HG03064 (cell line): ENCODE measurements around the gene DNAJA4.
"Not testable (repeated sequence)": the region's sequence is repeated elsewhere in the genome, so short reads cannot be mapped to it uniquely, and the experiment has no call there.

ENCODE experiments used
- ATAC-seq: cut with Tn5 transposase; IDR thresholded peaks from one replicate; pipeline ENCODE4 v1.9.1; 2021; ENCODE audit warnings: low read depth; ENCODE audit not compliant: unreplicated experiment

DNAJA4 gene

DNA sequence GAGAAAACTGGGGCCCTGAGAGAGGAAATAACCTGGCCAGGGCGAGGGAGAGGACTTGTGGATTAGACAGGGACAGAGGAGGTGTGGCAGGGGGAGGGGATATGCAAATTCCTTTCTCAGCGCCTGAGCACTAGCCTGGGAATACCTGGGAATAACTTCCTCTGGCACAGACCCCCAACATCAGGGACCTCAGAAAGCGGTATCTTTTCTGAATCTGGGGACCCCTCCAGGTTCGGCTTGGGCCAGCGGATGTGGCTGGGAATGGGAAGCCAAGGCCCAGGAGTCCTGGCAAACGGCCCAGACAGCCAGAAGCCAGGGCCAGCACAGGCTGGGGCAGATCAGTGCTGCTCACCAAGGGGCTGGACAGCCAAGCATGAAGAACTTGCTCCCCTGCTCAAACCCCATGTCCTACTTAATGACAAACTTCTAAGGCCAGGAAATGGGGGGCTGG lies 20.8 kb upstream of the DNAJA4 start:
- no peak for ATAC-seq

DNA sequence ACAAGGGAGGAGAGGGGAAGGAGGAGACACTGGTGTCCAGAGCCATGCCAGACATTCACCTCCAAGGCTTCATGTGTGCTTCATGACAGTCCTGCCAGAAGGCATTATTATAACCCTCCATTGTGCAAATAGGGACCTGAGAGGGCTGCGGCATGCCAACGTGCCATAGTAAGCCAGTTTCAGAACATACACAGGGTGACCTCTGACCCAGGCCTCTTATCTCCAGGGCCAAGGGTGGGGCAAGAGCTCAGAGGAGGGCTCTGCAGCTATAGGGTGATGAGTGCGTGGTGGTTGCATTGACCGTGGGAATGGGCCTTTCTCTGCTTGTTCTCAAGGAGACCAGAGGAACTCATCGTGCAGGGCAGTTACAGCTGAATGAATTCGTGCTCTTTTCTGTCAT lies 20.3 kb upstream of the DNAJA4 start:
- no peak for ATAC-seq

DNA sequence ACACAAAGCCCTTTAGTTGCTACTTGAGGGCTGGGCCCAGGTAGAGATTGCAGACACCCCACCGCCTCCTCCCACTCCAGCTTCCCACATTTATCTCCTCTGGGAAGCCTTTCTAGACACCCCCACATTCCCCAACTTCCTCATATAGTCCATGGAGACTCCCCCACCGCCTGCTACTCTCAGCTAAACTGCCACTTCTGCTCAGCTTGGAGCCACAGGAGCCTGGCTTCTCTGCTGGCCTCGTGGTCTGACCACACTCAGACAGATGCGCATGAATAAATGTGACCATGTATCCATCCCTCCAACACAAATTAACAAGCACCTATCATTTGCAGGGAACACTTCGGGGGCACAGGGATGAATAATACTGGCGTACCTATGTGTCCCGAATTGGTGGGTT lies 19.5 kb upstream of the DNAJA4 start:
- no peak for ATAC-seq

DNA sequence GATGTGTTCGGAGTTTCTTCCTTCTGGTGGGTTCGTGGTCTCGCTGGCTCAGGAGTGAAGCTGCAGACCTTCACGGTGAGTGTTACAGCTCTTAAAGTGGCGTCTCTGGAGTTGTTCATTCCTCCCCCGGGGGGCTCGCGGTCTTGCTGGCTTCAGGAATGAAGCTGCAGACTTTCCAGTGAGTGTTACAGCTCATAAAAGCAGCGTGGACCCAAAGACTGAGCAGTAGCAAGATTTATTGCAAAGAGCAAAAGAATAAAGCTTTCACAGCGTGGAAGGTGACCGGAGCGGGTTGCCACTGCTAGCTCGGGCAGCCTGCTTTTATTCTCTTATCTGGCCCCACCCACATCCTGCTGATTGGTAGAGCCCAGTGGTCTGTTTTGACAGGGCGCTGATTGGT lies 19.0 kb upstream of the DNAJA4 start:
- not testable (repeated sequence) for ATAC-seq

DNA sequence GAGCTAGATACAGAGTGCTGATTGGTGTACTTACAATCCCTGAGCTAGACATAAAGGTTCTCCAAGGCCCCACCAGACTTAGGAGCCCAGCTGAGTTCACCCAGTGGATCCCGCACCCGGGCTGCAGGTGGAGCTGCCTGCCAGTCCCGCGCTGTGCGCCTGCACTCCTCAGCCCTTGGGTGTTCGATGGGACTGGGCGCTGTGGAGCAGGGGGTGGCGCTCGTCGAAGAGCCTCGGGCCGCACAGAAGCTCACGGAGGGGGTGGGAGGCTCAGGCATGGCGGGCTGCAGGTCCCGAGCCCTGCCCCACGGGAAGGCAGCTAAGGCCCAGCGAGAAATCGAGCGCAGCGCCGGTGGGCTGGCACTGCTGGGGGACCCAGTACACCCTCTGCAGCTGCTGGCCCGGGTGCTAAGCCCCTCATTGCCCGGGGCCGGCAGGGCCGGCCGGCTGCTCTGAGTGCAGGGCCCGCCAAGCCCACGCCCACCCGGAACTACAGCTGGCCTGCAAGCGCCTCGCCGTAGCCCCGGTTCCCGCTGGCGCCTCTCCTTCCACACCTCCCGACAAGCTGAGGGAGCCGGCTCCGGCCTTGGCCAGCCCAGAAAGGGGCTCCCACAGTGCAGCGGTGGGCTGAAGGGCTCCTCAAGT lies 18.3 kb upstream of the DNAJA4 start:
- not testable (repeated sequence) for ATAC-seq

DNA sequence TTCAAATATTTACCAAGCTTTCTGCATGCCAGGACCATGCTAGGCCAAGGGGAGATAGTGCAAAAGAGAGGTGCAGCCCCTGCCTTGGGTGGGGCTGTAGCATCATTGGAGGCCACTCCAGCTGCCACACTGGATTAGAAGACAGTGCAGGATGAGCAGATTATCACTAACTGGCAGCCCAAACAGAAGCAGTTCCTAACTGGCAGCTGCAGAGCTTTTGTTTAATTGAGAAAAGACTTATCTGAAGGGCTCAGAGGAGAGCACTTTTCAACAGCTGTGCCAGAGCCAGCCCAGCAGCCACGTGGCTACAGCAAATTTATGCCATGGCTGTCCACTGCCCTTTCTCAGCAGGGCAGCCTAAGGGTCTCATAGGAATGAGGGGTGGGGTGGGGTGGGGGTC lies 16.5 kb upstream of the DNAJA4 start:
- no peak for ATAC-seq

DNA sequence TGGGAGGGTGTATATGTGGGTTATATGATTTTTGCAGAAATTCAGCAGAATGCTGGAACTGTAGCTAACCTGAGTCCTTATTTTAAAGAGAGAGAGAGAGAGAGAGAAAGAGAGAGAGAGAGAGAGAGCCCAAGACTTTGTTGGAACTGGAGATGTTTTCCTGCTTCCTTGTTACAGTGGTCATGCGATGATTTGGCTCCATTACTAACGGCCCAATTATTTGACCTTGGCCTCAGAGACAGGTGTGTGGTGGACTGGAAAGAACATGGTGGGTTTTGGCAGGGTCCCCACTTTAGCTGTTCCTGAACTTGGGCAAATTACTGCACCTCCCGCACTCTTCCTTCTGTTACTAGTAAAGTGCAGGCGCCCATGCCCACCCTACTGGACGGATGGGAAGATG lies 15.2 kb upstream of the DNAJA4 start:
- no peak for ATAC-seq

DNA sequence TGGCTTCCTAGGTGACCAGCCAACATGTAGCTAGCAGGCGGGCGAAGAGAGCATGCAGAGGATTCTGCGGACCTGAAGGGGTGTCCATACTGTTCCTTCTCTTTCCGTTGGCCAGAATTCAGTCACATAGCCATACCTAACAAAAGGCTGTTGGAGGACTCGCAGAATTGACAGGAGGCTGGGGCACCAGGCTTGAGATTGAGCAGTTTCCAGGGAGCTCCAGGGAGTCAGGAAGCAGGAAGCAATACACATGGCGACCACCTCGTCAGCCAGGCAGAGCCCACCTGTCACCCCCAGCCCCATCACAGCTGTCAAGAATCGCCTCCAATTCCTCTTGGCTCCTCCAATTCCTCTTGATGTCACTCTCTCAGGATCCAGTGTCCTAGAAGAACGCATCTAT lies 13.2 kb upstream of the DNAJA4 start:
- no peak for ATAC-seq

DNA sequence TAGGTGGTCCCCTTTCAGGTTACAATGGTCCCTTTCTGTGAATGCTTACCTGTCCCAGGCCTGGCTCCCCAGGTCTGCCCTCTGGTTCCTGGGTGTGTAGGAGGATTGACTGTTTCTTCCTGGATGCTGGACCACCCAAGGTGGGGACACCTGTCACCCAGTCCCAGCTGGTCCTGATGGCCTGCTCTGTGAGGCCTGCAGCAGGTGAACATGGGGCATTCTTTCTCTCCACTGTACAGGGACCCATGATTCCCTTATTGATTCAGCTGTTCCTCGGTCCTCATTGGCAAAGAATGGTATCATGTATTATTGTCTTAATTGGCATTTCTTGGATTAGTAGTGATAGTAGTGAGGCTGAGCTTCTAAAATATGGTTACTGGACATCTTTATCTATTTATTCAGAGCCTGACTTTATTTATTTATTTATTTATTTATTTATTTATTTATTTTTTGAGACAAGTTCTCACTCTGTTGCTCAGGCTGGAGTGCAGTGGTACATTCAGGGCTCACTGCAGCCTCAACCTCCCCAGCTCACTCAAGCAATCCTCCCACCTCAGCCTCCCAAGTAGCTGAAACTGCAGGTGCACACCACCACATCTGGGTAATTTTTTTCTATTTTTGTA lies 8.8 kb upstream of the DNAJA4 start:
- no peak for ATAC-seq

DNA sequence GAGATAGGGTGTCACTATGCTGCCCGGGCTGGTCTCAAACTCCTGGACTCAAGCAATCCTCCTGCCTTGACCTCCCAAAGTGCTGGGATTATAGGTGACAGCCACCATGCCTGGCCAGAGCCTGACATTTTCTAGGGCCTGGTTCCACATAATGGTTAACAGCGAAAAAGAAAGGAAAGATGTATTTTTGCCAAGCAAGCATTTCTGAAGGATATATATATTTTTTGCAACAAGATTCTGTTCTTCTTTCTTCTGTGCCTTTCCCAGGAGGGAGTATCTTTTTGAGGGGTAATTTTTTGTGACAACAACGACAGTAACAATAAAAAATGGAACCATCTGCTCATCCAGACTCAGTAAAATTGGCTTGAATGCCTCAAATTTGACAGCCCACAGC lies 8.3 kb upstream of the DNAJA4 start:
- no peak for ATAC-seq

DNA sequence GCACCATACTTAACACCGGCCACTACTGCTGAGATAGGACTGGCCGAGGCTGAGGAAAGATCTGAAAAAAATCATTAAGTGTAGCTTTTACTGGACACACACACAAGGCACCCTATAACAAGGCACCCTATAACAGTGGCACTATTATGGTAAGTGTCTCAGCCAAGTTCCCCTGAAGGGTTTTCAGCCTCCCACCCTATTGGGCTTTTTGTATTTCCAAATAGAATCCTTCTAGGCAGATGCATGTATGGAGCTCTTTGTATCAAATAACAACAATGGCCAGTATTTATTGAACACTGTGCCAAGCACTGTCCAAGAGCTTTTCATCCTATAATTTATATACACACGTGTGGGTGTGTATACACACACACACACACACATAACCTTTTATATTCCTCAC lies 6.7 kb upstream of the DNAJA4 start:
- no peak for ATAC-seq

DNA sequence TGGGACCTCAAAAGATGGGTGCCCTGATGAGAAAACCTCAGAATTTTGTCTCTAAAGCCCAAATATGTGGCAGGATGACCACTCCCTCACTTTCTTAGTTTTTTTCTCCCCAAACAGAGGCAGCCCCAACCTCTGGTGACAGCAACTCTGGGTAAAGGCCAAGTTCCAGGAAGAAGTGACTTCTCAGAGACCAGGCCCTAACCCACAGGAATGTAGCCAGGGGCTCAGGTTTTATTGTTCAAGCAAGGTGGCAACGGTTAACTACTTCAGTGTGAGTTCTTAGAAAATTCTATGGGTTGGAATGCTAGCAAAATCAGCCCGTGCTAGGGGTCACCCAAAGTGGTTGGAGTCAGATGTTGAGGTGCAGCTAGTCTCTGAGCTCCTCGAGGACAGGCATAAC lies 5.1 kb upstream of the DNAJA4 start:
- ATAC-seq, result no peak

DNA sequence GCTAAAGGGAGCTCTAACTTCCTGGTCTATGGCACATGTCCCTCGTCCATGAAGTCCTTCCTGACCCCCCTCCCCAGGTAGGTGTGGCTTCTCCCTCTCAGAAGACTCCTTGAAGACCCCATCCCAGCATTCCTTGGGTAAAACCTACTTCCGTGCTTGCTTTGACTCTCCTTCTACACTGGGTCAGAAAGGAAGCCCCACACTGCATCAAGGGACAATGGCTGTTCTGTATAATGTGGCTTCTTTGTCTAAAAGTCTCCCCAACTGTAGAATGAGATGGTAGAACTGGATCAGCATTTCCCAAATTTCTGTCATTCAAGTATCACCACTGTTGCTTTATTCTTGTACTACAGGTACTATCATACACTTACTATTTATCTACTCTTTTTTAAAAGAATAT lies 3.9 kb upstream of the DNAJA4 start:
- ATAC-seq, result no peak

DNA sequence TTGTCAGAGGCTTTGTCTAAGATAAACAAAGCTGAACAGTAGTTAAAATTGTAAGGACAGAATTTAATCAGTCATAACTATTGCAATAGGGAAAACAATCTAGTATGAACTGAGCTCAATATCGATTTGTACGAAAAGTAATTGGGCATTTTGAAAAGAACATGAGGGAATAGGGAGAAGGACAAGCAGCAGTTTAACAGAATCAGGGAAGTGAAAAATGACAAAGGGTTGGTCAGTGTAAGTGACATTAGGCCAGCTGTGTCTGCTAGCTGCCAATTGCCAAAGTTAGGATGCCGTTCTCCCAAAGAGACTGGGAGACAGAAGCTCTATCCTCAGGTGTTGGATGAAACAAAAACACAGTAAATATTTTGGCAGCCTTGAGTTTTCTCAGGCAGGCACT lies 3.3 kb upstream of the DNAJA4 start:
- no peak for ATAC-seq

DNA sequence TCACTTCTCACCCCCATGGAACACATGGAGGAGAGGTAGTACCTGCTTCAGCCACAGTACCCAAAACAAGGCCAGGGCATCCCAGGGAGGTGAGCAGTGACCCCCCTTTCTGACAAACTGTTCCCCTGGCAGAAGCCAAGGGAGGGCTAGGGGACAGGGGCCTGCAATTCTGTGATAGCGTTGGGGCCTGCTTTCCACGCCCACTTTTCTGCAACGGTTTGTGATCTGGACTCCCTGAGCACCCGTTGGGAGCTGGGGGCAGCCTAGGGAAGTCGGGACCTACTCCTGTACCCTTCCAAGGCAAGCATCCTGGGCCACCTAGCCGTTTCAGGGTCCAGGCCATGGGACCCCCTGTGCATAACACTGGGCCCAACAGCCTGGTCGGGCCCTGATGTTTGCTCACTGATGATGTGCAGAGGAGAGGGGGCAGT lies 996 bp upstream of the DNAJA4 start:
- ATAC-seq, result no peak

DNA sequence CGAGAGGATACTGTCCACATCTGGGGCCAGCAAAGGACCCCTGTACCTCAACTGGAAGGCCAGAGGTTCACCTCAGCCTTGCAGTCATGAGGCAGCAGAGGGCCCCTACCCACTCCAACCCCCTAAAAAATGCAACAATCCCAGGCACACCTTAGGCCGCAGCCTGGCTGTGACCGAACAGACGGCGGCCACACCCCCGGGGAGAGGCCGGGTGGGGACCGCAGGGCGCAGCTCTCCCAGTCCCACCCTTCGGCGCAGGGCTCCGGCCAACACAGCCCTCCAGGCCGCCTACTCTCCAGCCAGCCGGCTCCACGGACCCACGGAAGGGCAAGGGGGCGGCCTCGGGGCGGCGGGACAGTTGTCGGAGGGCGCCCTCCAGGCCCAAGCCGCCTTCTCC lies 457 bp upstream of the DNAJA4 start:
- ATAC-seq, result no peak

DNA sequence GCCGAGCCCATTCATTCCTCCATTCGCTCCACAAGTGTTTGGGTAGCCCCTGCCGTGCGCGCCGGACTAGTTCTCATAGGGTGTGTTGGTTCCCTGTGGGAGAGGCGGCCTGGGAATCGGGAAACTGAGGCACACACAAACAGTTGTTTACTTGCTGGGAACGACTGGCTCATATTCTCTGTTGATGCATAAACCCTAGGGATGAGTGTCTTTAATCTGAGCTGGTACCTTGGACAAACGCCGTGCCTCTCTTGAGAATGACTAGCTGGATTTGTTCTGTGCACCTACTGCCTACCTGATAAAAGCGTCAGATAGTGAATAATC lies 737 bp downstream of the DNAJA4 start:
- no peak for ATAC-seq

DNA sequence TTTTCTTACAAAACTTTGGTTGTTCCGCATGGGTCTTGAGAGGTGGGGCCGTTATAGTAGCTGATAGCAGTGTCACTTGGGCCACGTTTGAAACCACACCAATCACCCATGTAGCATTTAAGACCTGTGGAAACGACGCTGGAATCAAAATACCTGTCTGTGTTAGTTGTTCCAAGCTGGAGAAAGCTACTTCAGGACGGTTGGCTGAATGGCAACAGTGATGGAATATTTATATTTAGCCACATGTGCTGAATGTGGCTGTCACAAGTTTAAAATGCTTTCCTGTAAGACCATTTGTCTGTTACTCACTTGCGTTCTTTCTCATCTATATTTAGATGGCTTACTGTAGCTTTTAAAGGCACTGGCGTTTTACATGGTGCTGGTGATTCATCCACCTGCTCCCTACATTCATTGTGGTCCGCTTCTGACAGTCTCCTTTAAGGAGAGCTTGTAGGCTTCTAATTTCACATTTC lies 1.4 kb downstream of the DNAJA4 start:
- no peak for ATAC-seq

DNA sequence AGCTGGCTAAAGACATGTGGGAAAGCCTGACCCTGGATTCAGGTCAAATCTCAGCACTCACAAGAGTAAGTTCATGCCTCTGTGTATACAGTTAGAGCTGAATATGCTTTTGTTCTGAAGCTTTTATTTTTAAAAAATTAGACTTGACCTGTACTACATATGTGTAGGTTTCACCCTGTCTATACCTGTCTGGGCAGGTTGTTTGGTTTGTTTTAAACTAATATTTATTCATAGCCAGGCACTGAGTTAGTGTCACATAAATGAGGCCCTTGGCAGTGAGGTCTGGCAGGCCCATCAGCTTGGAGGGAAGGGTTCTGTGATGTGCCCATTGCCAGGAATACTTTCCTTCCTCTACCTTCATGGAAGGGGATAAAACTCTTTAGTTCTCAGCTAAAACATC lies 1.9 kb downstream of the DNAJA4 start:
- no peak for ATAC-seq

DNA sequence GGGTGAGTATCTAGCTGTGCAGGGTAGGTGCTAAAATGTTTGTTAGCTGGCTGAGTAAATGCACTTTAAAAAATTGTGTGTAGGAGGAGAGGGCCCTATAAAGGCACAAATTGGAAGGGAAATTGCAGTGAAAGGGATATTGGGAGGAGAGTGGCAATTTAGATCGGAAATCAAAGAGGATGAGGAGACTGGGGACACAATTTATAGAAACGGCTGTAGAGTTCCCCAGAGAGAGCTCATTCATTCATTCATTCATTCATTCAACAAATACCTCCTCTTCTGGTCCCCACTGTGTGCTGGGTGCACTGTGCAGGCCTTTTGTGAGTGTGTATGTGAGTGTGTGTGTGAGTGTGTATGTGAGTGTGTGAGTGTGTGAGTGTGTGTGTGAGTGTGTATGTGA lies 2.4 kb downstream of the DNAJA4 start:
- no peak for ATAC-seq

DNA sequence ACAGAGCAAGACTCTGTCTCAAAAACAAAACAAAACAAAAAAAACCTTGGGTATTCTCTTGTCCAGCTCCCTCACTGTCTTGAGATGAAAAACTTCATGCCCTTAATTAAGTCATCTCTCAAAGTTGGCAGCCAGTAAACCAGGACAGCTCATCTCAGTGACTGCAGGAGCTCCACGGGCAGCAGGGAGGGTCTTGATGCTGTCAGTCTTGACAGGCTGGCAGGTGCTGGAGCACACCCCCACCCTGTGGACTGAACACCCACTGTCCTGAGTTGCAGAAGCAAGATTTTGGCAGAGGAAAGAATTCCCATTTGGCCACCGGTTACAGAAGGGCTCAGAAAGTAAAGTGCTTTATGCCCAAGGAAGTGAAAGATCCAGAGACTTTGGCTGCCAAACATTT lies 8.0 kb downstream of the DNAJA4 start:
- no peak for ATAC-seq

DNA sequence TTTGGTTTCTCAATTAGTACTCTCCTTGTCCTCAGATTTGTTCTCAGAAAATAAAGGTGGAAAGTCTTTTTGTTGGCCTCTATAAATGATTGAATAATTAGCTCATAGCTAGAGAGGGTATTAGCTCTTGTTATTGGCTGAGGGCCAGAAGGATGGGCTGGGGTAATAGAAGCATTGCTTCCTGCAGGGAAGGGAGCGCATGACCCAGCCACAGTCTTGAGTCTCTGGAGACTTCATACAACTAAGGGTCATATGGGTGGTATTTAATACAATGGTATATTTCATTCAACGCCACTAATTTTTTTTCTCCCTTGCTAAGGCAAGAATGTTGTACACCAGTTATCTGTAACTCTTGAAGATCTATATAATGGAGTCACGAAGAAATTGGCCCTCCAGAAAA lies 8.4 kb downstream of the DNAJA4 start:
- ATAC-seq, result no peak

DNA sequence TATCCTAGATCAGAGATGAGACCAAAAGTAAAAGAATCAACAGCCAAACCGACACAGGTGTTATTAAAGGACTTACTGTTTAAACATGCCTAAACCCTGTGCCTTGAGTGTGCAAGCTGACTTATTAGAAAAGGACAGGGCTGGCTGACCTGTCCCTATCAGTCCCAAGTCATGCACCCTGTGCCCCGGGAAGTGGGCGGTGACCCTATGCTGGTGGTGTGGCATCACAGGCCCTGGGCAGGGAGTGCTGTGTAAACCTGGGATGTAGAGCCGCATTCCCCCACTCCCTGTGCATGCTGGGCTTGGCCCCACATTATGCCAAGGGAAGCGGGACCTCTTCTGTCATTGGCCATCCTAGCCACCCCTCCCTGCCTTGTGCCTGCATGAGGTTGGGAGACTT lies 10.6 kb downstream of the DNAJA4 start:
- no peak for ATAC-seq
